ENCODE measurements around the gene WDR64.

Gene WDR64

GRCh38 chr1:241652012-241652411 is at the start of gene WDR64:
WDR64 (plus strand) TSS chr1:241652281; CDS start chr1:241652485, 204 bp downstream.
- no peak for DNase-seq (ENCODE audit: low read depth)

GRCh38 chr1:241603731-241604245 is 48.3 kb upstream of the WDR64 start:
- DNase-seq (ENCODE audit: low read depth) = no peak

- DNase-seq (ENCODE audit: low read depth) = no peak
These were observed 46.8 kb upstream of the WDR64 start for GRCh38 chr1:241605146-241605805.

DNA sequence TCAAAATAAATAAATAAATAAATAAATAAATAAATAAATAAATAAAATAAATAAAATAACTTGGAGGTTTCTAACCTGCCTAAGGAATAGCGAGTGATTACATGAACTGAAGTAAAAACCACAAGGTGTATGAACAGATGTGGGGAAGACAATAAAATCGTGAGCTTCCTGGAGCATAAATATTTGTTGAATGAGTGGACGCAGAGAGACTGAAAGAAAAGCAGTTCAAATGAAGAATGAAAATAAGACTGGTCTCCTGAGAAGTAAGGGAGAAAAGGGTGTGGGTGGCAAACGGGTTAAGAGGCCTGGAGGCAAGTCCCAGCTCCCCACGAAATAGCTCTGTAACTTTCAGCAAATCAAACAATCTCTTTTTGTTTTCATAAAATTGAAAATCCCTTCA is 45.5 kb upstream of the WDR64 start:
- no peak for DNase-seq (ENCODE audit: low read depth)

- no peak for DNase-seq (ENCODE audit: low read depth)
These were observed 44.6 kb upstream of the WDR64 start for GRCh38 chr1:241607497-241607896.

DNA sequence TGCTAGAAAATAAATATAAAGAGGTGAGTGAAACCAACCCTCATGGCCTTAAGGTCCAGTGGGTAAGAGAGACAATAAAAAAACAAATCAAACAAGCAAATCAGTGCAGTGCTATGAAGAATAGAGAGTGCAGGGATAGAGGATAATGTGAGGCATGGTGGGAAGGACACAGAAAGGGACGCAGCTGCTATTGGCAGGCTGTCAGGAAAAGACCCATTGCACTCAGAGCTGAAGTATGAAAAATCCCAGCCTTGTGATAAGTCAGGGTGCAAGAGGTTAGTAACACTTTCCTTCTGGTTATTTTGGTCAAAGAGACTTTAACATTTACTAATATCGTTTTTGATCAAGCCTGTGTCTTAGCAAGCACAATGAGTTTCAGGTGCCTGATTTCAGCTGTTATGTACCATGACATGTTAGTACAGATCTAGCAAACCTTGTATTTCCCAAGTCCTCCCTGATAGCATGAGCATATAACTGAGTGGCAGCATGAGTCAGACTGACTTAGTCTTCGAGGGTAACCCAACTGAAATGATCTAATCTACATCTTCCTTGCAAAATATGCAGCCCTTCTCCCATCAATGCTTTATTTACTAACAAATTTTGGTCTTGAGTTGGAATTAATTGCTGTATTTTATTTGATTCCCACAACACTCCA is 43.6 kb upstream of the WDR64 start:
- DNase-seq (ENCODE audit: low read depth) = no peak

GRCh38 chr1:241610056-241610815 is 41.8 kb upstream of the WDR64 start:
- no peak for DNase-seq (ENCODE audit: low read depth)

DNA sequence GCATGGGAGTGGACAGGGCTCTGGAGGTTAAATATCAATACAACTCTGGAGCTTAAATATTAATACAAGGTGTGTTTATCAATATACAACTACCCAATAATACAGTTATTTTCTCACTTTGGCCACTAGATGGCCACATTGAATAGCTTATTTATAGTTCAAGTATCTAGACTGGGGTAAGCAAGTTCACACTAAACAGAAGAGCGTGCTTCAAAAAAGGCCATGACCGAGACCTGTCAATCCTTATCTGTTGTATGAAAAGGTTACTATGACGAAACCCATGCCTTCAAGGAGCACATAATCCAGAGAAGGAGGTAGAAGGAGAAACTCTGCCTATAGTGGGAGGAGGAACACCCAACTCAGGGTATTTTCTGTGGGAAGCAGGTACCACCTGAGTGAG is 41.0 kb upstream of the WDR64 start:
- no peak for DNase-seq (ENCODE audit: low read depth)

DNA sequence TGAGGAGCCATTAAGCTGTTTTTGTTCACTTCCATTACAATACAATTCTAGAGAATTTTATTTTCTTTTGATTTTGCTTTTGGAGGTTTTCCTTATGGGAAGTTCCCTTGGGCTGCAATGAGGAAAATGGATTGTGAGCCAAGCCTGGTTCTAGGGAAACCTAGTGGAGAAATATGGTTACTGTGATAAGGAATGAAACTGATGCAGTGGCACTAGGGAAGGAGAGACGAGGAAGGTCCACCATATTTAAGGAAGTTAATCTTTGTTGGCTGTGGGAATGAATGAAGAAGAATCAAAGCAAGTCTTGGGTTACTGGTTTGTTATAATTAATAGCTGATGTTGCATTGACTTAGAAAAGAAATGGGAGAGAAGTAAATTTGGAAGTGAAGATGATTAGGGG is 40.3 kb upstream of the WDR64 start:
- no peak for DNase-seq (ENCODE audit: low read depth)

DNA sequence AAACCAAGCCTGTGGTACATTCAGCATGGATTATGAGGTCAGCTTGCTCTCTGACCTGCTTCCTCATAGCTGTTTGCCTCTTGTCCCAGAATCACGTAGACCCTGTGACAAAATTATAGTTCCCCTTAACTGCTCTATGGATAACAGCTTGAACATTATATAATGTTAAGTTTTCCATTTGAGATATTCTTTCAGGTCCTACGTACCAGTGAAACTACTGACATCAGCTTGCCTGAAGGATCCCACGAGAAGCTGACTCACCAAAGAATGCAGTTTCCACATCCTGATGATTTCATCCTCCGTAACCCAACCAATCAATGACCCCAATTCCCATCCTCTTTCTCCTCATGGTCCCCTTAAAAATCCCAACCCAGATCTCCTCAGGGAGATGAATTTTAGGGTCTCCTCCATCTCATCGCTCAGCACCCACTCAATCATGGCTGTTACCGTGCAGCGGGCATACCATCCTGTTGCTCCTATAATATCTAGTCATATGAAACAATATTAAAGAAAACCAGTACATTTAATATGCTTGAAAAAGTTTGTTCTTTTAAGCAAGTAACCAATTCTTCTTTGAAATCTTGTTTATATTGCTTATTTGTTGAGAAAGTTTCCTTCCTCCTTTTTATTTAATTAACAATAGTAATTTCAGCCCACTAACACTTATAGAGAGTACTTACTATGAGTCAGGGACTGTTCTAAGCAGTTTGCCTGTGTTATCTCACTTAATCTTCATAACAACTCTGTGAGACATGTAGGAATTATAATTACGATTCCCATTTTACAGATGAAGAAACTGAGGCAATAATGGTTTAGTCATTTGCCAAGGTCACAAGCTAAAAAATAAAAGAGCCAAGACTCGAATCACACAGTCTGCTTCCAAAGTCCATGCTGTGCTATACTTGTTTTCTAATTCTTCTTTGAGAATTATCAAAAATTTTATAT is 39.3 kb upstream of the WDR64 start:
- DNase-seq (ENCODE audit: low read depth) = no peak

- DNase-seq (ENCODE audit: low read depth) = no peak
These were observed 37.9 kb upstream of the WDR64 start for GRCh38 chr1:241614144-241614543.

DNA sequence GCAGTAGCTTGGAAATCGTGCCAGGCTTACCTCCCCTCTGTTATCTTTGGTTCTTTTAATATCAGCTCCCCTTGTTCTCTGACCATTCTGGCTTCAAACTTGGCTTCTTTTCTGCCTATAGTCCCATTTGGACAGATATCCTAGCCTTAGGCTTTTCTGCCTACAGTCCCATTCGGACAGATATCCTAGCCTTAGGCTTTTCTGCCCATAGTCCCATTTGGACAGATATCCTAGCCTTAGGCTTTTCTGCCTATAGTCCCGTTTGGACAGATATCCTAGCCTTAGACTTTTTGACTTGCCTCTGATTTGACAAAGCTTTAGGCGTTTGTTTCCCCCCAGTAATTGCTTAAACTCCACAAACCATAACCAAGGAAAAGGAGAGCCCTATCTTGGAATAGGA is 37.5 kb upstream of the WDR64 start:
- DNase-seq (ENCODE audit: low read depth) = no peak

DNA sequence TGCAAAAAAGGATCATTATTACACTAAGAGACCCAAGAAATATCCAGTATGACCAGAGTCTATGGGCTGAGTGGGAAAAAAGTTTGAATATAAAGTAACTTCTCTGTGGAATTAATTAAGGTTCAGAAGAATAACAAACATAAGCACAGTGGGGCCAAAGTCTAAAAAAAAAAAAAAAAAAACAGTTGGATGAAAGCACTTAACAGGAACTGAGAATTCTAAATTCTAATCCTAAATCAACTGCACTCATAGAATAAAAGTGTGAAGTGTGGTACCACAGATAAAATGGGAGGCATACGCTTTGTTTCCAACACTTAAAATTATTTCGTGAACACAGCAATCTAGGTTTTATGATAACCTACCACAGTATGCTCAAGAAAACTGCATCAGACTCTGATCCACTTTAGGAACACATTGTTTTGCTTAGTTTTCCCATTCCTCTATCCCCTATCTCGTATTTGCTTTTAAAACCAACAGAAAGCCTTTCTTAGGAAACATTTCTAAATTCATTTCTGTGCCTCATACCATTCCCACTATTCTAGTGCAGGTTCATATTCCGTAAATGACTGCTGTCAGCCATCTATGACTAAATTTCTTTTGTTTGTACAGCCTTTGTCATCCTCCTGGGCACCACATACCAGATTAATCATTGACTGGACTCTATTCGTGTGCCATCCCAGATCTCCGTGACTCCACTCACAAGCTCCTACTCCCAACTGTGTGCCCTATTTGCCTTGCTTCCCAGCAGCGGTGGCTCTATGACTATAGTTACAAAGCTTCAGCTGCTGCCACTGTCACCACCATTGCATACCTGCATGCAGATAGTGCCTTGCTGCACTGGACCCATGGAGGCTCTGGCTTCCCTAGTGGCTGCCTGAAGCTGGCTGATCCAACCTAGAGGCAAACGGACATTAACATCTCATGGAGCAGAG is 36.8 kb upstream of the WDR64 start:
- no peak for DNase-seq (ENCODE audit: low read depth)

DNA sequence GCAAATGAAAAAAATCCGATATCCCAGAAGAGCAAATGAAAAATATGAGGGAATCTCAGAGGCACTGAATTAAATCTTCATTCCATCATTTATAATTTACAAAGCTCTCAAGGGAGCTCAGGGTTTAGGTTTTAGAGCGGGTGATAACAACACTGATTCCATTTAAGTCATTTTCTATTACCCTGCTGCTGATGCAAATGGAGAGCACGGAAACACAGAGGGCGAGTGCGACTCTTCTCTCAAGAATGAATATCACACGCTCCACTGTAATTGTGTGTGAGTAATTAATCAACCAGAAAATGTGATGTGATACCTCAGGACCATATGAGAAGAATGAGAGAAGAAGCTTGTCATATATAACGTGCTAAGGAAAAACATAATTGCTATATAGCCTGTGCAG is 34.7 kb upstream of the WDR64 start:
- no peak for DNase-seq (ENCODE audit: low read depth)

DNA sequence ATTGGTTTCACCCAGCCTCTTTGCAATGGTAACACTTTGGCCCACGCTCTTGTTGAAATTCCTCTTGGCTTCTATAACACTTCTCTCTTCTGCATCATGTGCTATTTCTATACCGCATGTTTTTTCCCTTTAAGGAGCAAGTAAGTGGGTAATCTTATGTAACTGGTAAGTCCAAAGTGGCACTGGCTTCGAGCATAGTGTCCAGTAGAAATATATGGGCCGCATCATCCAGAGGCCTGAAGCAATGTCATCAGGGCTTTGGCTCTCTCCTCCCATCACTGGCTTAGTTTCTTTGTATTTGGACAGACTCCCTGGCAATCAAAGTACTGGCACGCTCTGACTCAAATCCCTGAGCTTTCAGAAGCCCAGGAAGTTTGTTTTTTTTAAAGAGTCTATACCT is 29.4 kb upstream of the WDR64 start:
- no peak for DNase-seq (ENCODE audit: low read depth)

DNA sequence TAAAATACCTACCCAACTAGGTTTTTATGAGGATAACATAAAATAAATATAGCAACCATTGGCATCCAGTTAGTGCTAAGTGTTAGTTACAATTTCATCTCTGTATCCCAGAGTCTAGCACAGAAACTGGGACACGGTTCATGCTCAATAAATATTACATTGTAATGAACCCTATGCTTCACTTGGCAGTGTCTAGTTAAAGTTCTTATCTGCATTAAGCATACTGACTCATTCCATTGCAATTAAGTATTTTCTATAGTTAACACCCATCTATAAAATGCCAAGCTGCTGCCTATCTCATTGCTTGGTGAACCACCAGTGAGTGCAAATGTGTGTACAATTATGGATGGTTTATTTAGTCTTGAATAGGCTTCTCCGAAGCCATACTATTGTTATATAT is 27.1 kb upstream of the WDR64 start:
- no peak for DNase-seq (ENCODE audit: low read depth)

DNA sequence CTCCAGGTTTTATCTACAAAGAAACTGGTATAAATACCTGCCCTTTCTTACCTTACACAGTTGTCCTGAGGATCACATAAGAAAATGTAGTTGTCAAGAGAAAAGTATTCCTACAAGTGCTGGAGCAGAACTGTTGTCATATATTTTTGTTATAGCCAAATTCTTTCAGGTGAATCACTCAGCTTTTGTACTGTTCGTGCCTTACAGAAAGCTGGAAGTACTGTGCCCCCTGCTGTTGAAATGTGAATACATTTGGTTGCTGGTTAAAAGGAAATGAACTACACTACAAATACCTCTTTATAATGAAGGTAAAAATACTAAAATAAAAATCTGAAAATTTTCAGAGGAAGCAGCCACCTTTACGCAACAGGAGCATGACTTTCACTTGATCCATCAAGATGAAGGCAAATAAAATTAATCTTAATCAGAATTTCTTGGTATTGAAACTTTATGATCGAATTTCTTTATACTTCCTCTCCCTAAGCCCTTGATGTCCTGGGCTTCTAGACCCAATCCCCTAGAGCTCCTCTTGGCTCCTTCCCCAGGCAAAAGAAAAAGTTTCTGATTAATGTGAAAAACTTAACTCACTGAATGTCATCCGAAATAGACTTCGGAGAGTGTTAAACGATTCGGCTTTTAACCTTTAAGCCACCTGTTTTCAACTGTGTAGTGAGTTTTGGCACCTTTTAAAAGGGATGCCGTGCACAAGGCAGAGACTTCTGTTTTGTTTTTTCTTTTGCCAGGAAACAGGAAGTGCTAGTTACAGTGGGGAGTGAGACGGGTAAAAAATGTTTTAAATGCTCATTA is 24.4 kb upstream of the WDR64 start:
- no peak for DNase-seq (ENCODE audit: low read depth)

- DNase-seq (ENCODE audit: low read depth) = no peak
These were observed 22.1 kb upstream of the WDR64 start for GRCh38 chr1:241630005-241630404.

- DNase-seq (ENCODE audit: low read depth) = no peak
These were observed 21.6 kb upstream of the WDR64 start for GRCh38 chr1:241630476-241630875.

DNA sequence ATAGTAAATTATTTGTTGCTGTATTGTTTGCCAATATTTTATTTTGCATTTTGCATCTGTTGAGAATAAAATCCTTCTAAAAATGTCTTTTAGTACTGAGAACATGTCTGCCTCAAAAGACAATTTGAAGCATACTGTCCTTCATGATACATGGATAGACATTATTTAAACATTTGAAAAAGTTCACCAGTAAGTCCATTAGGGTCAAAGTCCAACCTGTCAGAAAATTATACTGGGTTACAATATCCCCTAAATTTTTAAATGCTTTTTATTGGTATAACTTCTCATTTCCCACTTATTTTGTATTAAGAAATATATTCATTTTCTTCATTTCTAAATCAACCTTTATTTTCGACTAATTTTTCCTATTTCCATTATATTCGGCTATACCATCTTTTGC is 21.2 kb upstream of the WDR64 start:
- no peak for DNase-seq (ENCODE audit: low read depth)

All from stimulated activated CD8-positive, alpha-beta memory T cell treated with anti-CD3 and anti-CD28 coated beads, Interleukin-7, amount 100 ng/mL, for 24 hours (primary cell).